Stimulated activated CD8-positive, alpha-beta memory T cell treated with anti-CD3 and anti-CD28 coated beads, Interleukin-12 subunit alpha, Interleukin-12 subunit beta, amount 100 ng/mL, for 1 hour (primary cell): ENCODE measurements around the gene MT1F.
"Not testable (repeated sequence)": the region's sequence is repeated elsewhere in the genome, so short reads cannot be mapped to it uniquely, and the experiment has no call there.

Source experiments
- DNase-seq: peaks from one replicate; pipeline ENCODE4 v3.0.0-alpha.2; 2020; ENCODE audit warnings: low read depth

The MT1F gene

DNA sequence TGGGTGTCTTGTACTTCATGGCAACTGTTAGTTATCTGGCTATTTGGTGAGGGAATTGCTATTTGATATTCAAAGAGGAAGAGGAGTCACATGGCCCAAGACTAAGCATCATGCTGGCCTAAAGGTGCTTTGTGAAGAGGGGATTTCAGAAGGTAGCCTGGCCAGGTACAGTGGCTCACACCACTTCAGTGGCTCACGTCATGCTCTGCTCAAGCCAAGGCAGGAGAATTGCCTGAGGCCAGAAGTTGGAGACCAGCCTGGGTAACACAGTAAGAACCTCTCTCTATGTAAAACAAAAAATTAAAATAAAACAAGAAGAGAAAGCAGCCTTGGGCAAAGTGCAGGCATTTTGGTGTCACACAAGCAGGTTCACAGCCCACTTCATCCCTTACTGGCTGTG, 12.4 kb upstream of the MT1F start:
- DNase-seq = no peak

DNA sequence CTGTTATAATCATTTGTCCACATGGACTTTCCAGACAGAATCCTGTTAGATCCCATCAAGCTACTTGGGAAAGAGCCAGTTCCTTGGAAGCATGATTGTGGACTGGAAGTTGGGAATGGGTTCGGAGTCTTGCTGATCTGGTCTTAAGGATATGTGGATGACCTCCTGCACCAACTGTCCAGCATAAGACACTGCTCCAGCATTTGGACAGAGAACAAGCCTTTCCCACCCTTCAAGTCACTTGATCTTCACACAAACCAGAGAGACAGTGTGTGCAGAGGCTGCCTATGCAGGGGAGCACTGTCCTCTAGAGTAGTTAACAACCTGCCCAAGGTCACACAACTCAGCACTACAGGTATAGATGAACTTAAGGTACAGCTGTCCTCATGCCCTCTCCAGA, 11.9 kb upstream of the MT1F start:
- DNase-seq = no peak

DNA sequence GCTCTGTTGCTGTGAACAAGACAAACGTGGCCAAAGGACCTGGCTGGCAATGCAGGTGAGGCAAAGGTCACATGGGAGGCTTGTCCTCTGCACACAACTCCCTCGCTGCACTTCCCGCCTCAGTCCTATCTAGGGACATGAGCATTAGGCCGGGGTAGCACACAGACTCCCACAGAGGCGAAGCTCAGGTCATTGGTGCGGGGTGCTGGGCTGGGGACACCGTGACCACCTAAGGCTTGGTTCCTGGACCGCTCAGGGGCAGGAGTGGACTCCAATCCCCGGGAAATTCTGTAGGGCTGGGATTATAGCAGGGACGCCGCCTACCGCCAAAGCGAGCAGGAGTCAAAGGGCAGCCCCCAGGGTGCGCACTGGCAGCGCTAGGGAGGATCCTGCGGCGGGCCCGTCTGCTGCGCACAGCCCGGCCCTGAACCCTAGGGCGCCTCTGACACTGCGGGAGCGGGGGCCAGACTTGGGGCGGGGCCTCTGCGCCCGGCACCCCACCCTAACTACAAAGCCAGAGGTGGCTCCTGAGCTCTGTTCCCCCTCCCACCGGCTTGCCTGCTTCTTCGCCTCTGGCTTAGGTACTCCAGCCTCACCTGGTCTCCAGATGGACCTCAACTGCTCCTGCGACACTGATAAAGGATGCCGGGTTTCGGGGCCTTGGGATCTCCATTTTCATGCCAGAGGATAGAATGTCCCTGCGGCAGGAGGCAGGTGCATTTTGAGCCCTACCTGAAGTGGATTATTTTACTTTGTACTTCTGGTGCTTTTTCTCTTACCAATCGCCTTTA, 9.9 kb upstream of the MT1F start:
- no peak for DNase-seq

DNA sequence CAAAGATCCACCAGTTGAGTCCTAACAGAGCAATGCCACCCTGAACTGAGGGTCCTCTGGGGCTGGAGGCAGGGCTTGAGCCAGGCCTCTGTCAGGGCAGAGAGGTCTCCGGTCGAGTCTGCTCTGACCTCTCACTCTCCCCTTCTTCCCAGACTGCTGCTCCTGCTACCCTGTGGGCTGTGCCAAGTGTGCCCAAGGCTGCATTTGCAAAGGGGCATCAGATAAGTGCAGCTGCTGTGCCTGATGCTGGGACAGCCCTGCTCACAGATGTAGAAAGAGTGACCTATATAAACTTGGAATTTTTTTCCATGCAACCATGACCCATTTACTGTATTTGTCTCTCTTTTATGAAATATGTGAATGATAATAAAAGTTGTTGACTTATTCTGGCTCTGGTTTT, 8.5 kb upstream of the MT1F start:
- DNase-seq = no peak

DNA sequence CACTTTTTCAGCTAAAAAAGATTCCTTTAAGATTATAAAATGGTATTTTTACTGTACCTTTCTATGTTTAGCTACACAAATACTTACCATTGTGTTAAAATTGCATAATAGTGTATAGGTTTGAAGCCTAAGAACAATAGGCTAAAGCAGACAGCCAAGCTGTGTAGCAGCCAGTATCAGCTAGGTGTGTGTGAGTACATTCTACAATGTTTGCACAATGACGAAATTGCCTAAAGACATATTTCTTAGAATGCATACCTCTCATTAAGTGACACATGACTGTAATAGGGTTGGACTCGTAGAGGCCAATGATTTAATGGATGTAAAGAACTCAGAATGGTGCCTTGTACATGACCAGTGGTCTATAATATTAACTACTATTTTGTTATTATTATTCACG, 7.9 kb upstream of the MT1F start:
- no peak for DNase-seq

DNA sequence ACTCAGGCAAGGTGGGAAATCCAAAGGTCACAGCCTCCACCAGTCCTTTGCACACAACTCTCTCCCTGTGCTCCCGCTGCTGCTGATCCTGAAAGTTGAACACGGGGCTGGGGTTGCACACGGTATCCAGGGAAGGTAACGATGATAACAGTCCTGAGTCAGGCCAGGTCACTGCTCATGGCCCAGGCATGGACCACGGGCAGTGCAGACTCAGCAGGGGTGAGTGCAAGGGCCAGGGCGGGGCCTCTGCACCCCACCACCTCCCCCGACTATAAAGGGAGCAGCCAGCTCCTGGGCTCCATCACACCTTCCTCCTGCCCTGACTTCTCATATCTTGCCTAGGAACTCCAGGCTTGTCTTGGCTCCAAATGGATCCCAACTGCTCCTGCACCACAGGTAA, 6.2 kb upstream of the MT1F start, which contains the start of gene MT1B:
TSS of gene MT1B (plus strand) at position 301 of the 400 bp plus-strand sequence. CDS start at position 369, 68 bp downstream.
- no peak for DNase-seq

DNA sequence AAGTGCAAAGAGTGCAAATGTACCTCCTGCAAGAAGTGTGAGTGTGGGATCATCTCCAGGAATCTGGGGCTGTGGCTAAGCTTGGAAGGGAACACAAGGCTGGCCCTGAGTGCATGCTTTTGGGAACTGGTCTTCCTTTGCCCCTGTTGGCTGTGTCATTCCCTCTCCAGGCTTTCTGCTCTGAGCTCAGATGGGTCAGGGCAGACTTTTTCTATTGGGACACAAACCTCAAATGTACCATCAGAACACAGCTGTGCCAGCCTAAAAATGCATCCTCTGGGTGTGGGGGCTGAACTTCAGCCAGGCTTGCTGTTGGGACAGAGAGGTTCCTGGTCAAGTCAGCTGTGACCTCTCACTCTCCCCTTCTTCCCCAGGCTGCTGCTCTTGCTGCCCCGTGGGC, 5.2 kb upstream of the MT1F start:
- no peak for DNase-seq

DNA sequence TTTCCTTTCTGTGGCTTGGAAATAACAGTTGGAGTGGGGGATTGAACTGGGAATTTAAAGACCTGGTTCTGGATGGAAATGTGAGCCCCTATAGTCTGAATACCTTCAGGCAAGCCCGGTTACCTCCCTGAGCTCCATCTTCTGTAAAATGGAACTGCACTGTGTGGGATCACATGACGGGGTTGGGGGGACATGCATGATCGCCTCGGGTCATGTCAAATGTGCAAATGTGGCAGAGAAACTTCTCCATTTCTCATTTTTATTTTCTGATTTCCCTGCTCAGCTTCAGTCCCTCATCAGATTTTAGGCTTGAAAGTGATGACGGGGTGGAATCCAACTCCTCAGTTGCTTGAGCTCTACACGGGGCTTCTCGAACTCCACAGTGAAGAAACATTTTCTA, 4.5 kb upstream of the MT1F start:
- no peak for DNase-seq

DNA sequence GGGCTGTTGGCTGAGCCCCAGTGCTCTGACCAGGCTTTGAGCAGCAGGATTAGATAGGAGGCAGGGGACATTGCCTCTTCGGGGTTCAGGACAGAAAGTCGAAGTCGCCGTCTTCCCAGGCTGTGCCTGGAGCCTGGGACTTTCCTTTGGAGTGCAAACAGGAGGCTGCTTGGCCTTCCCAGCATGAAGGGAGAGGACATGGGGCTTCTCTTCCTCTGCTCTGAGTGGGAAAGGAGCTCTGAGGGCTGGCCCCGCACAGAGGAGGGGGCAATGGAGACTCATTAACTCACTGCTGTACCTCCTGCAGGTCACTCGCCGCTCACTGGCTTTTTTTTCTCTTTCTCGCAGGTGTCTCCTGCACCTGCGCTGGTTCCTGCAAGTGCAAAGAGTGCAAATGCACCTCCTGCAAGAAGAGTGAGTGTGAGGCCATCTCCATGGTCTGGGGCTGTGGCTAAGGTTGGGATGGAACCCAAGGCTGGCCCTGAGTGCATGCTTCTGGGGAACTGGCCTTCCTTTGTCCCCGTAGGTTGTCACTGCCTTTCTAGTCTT, 642 bp downstream of the MT1F start:
- DNase-seq = no peak

DNA sequence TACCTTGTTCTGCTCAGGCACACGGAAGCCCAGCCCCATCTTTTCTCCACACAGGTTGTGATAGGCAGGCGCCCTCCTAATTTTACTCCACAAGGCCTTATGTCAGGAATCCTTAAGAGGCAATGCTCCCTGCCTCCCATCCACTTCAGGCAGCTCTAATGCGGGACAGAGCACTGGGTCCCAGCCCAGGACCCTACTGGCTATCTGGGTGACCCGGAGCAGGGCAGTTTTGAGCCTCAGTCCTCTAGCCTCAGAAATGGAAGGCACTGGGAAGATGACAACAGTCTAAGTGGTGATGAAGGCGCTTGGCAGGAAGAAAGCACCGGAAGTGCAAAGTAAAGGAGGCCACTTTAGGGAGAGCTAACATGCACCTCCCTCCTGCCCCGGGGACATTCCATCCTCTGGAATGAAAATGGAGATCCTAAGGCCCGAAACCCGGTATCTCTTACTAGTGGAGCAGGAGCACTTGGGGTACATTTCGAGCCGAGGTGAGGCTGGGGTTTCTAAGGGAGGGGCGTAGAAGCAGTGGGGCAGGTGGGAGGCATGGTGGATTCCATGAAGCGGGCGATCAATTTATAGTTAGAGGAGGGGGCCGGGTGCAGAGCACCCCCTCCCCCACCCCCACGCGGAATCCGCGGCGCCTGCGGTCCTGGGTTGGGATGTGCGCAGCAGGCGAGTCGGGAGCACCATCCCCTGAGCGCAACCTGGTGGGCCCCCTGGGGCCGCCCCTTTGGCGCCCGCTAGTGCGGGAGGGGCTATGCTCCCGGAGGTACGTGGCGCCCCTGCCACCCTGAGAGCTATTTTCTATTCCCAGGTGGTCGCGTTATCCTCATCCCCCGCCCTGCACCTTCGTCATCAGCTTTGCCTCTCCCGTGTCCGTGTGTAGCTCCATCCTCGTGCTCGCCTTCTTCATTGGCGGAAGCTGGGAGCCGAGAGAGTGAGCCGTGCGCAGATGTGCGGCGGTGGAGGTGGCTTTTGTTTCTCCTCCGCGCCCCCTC, 4.9 kb downstream of the MT1F start:
- DNase-seq = no peak

DNA sequence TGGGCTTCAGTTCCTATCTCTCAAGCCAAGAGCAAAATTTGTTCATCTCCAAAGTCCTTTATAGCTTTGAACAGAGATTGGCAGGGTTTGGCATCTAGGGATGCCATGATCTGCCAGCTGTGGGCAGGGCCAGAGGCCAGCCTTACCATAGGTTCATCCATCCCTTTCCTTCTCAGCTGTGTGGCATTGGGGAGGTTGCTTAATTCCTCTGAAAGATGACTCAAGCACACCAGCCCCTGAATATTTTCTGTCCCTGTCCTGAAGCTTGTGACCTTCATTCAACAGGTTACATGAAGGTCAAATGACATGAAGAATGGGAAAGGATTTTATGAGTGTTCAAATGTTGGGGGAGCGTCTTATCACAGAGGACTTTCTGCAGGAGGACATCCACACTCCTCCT, 6.7 kb downstream of the MT1F start:
- no peak for DNase-seq

DNA sequence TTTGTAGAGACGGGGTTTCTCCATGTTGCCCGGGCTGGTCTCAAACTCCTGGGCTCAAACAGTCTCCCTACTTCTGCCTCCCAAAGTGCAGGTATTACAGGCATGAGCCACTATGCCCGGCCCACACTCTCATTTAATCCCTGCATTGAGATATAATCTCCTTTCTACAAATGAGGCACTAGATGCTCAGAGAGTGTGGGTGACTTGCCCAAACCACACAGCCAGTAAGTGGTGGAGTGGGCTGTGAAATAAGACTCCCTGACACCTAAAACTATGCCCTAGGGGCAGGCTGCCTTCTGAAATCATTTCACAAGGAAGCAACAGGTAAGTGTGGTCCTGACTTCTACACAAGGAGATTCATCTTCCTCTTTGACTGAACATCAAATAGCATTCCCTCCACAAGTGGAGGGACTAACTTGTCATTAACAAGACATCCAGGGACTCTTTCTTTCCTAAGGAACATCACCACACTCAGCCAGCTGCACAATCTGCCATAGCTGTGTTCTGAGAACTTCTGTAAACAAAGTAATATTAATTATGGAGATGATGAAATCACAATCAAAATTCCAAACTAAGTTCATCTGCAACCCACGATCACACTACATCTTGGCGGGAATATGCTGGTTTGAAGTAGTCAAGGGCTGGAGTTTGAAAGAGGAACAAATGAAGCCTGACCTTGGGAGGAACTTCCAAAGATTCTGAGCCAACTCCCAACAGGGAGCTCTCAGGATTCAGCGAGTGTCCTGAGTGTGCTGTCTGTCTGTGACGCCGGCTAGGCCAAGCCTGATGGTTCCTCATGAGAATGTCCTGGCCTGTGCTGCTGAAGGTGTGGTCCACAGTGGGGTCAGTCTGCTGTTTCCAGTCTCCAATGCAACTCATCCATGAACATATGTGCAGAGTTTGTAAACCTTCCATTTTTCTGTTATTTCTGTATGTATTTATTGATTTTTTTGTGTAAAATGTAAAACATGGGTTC, 7.8 kb downstream of the MT1F start:
- DNase-seq = not testable (repeated sequence)

DNA sequence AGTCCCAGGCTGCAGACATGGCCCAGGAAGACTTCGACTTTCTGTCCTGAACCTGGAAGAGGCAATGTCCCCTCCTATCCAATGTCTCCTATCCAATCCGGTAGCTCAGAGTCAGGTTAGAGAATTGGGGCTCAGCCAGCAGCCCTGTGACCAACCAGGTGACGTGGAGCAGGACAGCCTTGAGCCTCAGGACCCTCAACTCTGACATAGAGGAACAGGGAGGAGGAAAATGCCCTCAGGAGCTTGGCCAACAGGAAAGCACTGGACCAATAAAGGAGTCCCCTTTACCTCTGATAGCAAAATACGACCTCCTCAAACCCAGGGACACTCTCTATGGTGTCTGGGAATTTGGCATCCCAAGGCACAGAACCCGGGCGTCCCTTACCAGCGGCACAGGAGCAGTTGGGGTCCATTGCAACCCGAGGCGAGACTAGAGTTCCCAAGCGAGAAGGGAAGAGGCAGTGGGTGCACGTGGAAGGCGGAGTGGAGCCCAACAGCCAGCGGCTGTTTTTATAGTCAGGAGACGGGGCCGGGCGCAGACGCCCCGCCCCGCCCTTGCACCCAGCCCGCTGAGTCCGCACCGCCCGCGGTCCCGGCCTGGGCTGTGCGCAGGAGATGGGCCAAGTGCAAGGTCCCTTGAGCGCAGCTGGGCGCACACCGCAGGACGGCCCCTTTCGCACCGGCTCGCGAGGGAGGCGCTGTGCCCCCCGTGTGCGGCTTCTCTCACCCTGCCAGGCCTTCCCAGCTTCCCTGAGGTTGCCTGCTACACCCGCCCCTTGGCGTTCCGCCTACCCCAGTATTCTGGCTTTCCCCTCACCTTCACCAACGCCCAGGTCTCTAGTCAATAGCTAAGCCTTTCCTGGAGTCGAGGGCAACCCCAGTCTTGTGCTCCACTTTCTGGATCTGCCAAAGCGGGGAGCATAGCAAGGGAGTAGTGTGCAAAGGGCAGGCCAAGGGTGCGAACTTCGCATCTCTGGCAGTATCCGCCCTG, 10.1 kb downstream of the MT1F start, which contains the start of gene MT1G:
TSS of gene MT1G (minus strand) at position 485 of the 991 bp plus-strand sequence. CDS start at position 413, 72 bp downstream.
- DNase-seq = no peak

DNA sequence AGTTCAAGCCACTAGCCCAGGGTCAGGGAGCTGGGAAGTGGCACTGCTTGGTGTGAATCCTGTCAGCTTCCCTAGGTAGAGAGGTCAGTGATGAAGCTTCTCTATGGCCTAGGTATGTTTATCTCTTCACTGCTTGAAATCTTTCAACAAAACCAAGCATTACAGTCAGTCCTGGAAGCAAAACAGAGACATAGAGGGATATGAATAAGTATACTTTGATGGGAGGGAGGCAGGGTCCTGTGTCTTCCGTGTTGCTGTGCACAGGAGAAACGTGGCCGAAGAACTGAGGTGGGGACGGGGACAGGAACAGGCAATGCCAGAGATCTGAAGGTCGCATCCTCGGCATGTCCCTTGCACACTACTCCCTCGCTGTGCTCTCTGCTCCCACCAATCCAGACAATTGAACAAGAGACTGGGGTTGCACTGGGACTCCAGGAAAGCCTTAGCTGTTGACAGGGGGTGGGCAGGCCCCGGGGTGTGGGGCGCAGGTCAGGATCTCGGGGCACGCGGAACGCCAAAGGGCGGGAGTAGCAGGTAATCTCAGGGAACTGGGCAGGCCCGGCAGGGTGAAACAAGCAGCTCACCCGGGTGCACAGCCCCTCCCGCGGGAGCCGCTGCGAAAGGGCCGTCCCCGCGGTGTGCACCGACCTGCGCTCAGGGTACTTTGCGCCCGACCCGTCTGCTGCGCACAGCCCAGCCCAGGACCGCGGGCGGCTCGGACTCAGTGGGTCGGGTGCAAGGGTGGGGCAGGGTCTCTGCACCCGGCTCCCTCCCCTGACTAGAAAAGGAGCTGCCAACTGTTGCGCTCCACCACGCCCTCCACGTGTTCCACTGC, 11.5 kb downstream of the MT1F start, which contains the start of gene MT1H:
TSS of gene MT1H (plus strand) at position 810 of the 835 bp plus-strand sequence. CDS start 71 bp downstream, outside the sequence.
- DNase-seq = no peak

DNA sequence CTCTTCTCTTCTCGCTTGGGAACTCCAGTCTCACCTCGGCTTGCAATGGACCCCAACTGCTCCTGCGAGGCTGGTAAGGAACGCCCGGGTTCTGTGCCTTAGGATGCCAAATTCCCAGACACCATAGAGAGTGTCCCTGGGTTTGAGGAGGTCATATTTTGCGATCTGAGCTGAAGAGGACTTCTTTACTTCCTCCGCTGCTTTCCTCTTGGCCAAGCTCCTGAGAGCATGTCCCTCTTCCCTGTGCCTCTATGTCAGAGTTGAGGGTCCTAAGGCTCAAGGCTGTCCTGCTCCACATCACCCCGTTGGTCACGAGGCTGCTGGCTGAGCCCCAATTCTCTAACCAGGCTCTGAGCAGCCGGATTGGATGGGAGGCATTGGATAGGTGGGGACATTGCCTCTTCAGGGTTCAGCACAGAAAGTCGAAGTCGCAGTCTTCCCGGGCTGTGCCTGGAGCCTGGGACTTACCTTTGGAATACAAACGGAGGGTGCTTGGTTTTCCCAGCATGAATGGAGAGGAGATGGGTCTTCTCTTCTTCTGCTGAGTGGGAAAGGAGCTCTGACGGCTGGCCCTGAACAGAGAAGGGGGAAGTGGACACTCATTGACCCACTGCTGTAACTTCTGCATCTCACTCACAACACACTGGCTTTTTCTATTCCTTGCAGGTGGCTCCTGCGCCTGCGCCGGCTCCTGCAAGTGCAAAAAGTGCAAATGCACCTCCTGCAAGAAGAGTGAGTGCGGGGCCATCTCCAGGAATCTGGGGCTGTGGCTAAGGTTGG, 12.3 kb downstream of the MT1F start:
- DNase-seq = no peak

DNA sequence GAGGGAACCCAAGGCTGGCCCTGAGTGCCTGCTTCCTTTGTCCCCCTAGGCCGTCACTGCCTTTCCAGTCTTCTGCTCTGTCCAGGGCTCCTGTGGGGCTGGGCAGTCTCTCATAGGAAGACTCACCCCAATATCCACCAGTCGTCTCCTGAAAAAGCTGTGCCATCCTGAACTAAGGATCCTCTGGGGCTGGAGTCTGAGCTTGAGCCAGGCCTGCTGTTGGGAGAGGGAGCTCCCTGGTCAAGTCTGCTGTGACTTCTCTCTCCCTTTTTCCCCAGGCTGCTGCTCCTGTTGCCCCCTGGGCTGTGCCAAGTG, 12.8 kb downstream of the MT1F start:
- no peak for DNase-seq

DNA sequence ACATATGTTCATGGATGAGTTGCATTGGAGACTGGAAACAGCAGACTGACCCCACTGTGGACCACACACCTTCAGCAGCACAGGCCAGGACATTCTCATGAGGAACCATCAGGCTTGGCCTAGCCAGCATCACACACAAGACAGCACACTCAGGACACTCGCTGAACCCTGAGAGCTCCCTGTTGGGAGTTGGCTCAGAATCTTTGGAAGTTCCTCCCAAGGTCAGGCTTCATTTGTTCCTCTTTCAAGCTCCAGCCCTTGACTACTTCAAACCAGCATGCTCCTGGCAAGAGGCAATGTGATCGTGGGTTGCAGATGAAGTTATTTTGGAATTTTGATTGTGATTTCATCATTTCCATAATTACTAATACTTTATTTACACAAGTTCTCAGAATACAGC, 13.9 kb downstream of the MT1F start:
- DNase-seq = not testable (repeated sequence)

DNA sequence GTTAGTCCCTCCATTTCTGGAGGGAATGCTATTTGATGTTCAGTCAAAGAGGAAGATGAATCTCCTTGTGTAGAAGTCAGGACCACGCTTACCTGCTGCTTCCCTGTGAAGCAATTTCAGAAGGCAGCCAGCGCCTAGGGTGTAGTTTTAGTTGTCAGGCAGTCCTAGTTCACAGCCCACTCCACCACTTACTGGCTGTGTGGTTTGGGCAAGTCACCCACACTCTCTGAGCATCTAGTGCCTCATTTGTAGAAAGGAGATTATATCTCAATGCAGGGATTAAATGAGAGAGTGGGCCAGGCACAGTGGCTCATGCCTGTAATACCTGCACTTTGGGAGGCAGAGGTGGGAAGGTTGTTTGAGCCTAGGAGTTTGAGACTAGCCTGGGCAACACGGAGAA, 14.4 kb downstream of the MT1F start:
- DNase-seq = not testable (repeated sequence)
